K562 (cell line): ENCODE data around the gene ARHGAP24. TPM values are rescaled to one million over a fixed set of nuclear protein-coding genes. Genes with fewer than 3 reads are reported as not detected.

Experiments
- ATAC-seq: fragments of 200-7000 bp; cut with Tn5 transposase; 3 replicates; pipeline ENCODE4 v1.9.1; 2020; ENCODE audit warnings: moderate library complexity
- BruUV-seq: library from RNA; stranded (reverse); fragments of 400-500 nt; replicated peaks from 2 replicates; lab custom pipeline; 2021; lab: Mats Ljungman, UMichigan
- CTCF ChIA-PET: fragments of 300-600 bp; formaldehyde crosslinking; extraction: SDS; loops from one replicate; lab custom pipeline; 2021; ENCODE audit warnings: low intra/inter-chr PET ratio; lab: Yijun Ruan, JAX
- POLR2A ChIA-PET: fragments of 300-600, 350-650 bp; sonication (Branson Sonifier 250); formaldehyde crosslinking; extraction: SDS; loops from one replicate; lab custom pipeline; 2021; ENCODE audit warnings: antibody characterized with exemption, inconsistent platforms; lab: Yijun Ruan, JAX
- DNase-seq, 4 experiments: peaks; one replicate each; pipeline versions ENCODE4 v3.0.0 to v3.0.0-alpha.2; 2011 to 2018; ENCODE audit warnings: low spot score in 3 of 4, mixed read lengths in 3 of 4; ENCODE audit errors: extremely low read depth in 1 of 4
- FAIRE-seq: peaks from 2 replicates; lab custom pipeline; 2011; peaks lifted over from hg19 to GRCh38; lab: Jason Lieb, UNC
- H2AFZ ChIP-seq: 2 replicates; pipeline ENCODE4 v1.6.0; 2011; ENCODE audit warnings: low read depth, low read length, control low read depth, inconsistent platforms
- H3K27ac ChIP-seq: fragments of 200-600 bp; 3 replicates; pipeline ENCODE4 v1.8.0; 2011; ENCODE audit warnings: low read depth, mild to moderate bottlenecking, control low read depth, inconsistent platforms, low read length, moderate library complexity, mixed read lengths; ENCODE audit errors: extremely low read depth
- H3K27me3 ChIP-seq, 2 experiments: fragments of 300-600 bp in 1 of 2; 2 replicates in 1 of 2; 3 replicates in 1 of 2; pipeline versions ENCODE4 v1.6.0 to v1.8.0; 2011; ENCODE audit warnings: inconsistent platforms in 2 of 2, low read length in 2 of 2, mild to moderate bottlenecking in 1 of 2, mixed read lengths in 1 of 2, moderate library complexity in 1 of 2; ENCODE audit not compliant: control insufficient read depth in 2 of 2, insufficient read depth in 2 of 2
- H3K36me3 ChIP-seq: fragments of 300-600 bp; 3 replicates; pipeline ENCODE4 v1.8.0; 2011; ENCODE audit warnings: mild to moderate bottlenecking, low read length, inconsistent platforms; ENCODE audit not compliant: control insufficient read depth, insufficient read depth
- H3K4me1 ChIP-seq, 2 experiments: fragments of 200-600 bp in 1 of 2; replicated peaks in 1 of 2; 2 replicates in 1 of 2; 3 replicates in 1 of 2; pipeline versions ENCODE4 v1.5.1 to v1.8.0; 2011; ENCODE audit warnings: inconsistent platforms in 2 of 2, low read length in 2 of 2, mild to moderate bottlenecking in 1 of 2, mixed read lengths in 1 of 2, moderate library complexity in 1 of 2; ENCODE audit not compliant: control insufficient read depth in 2 of 2, insufficient read depth in 2 of 2
- H3K4me2 ChIP-seq: 2 replicates; pipeline ENCODE4 v1.6.1; 2011; ENCODE audit warnings: low read length, control low read depth, inconsistent platforms, mixed read lengths; ENCODE audit not compliant: insufficient read depth
- H3K4me3 ChIP-seq: fragments of 200-600 bp; sonication (generic), shearing (Covaris generic); 2 replicates; pipeline ENCODE4 v1.5.1; 2016; ENCODE audit warnings: control low read depth, inconsistent platforms
- H3K79me2 ChIP-seq: fragments of 200-600 bp; 3 replicates; pipeline ENCODE4 v1.8.0; 2011; ENCODE audit warnings: low read length, inconsistent platforms; ENCODE audit not compliant: control insufficient read depth, insufficient read depth
- H3K9ac ChIP-seq, 2 experiments: 2 replicates each; pipeline versions ENCODE4 v1.6.0 to v1.6.1; 2011; ENCODE audit warnings: low read depth in 2 of 2, low read length in 2 of 2, control low read depth in 1 of 2, inconsistent platforms in 1 of 2, mild to moderate bottlenecking in 1 of 2, mixed read lengths in 1 of 2; ENCODE audit not compliant: insufficient read depth in 1 of 2
- H3K9me1 ChIP-seq: one replicate; pipeline ENCODE4 v1.6.0; 2011; ENCODE audit warnings: inconsistent platforms, mild to moderate bottlenecking, low read length, moderate library complexity; ENCODE audit not compliant: control insufficient read depth, insufficient read depth
- H3K9me3 ChIP-seq: replicated peaks from 2 replicates; pipeline ENCODE4 v1.5.1; 2011; ENCODE audit warnings: low read depth, low read length, inconsistent platforms; ENCODE audit not compliant: control insufficient read depth, insufficient read depth
- H4K20me1 ChIP-seq: replicated peaks from 2 replicates; pipeline ENCODE4 v1.6.1; 2011; ENCODE audit warnings: low read length, inconsistent platforms, mixed read lengths; ENCODE audit not compliant: control insufficient read depth, insufficient read depth
- CEBPB ChIP-seq: fragments of 450-650 bp; IDR thresholded peaks from 2 replicates; pipeline ENCODE4 v1.6.1; 2016; ENCODE audit warnings: missing genetic modification characterization, missing compliant biosample characterization
- RFX5 ChIP-seq: IDR thresholded peaks from 2 replicates; pipeline ENCODE4 v1.6.1; 2011; ENCODE audit warnings: low read depth, mild to moderate bottlenecking, improper control_type of control experiment, low read length
- STAG1 ChIP-seq: sonication (generic); formaldehyde crosslinking; IDR thresholded peaks from 2 replicates; pipeline ENCODE4 v1.5.0; 2020; ENCODE audit warnings: missing genetic modification reagents, borderline replicate concordance
- WGBS: fragments of 100-300 bp; shearing (Covaris generic); methylation state at CpG from one replicate; pipeline ENCODE4 v1.1.6; 2016; ENCODE audit warnings: low coverage, mixed read lengths; ENCODE audit not compliant: insufficient coverage; ENCODE audit errors: missing lambda C conversion rate; 5-methylcytosine and 5-hydroxymethylcytosine counted together
- in situ Hi-C: fragments of 300-500 bp; cut with MboI; formaldehyde crosslinking; loops from 4 replicates; pipeline ENCODE4 v1.15.0; 2018; ENCODE audit warnings: inconsistent platforms, mixed read lengths
- intact Hi-C: fragments of 100-400 bp; cut with micrococcal nuclease; formaldehyde crosslinking; loops from 2 replicates; pipeline ENCODE4 v1.14.2; 2022
- polyA plus RNA-seq, 8 experiments: library from polyadenylated mRNA; depleted of rRNA in 4 of 8; stranded (reverse) in 5 of 8; unstranded in 3 of 8; fragments of >200 nt; fragmentation: Nextera tagmentation in 2 of 8; fragmentation: Illumina TruSeq in 1 of 8; extraction: Ambion mirVana in 2 of 8; extraction: Trizol in 1 of 8; gene quantifications; 2 replicates each; pipeline versions ENCODE4 v1.2.1 to v1.2.3, GENCODE V29; 2011 to 2014; ENCODE audit warnings: inconsistent platforms in 1 of 8, missing spikeins in 1 of 8
- total RNA-seq, 7 experiments: library from RNA; depleted of rRNA in 6 of 7; stranded (reverse); fragments of >200 nt in 6 of 7; fragmentation: Illumina TruSeq in 2 of 7; extraction: Trizol in 2 of 7; gene quantifications; 2 replicates each; pipeline versions ENCODE4 v1.2.1 to v1.2.3, GENCODE V29; 2011 to 2021; ENCODE audit warnings: low replicate concordance in 1 of 7
- TF ChIP-seq, protein P1 (sequence below), 2 experiments: fragments of 450-650 bp in 1 of 2; sonication (generic) in 1 of 2; formaldehyde crosslinking; conservative IDR thresholded peaks; 2 replicates each; pipeline versions ENCODE4 v1.4.0 to v1.8.1; 2020 to 2022; ENCODE audit warnings: mild to moderate bottlenecking in 1 of 2, missing genetic modification reagents in 1 of 2
- TF ChIP-seq, protein P2 (sequence below): sonication (generic); formaldehyde crosslinking; IDR thresholded peaks from 2 replicates; pipeline ENCODE4 v1.9.0; 2022; ENCODE audit warnings: mild to moderate bottlenecking, missing genetic modification reagents
- TF ChIP-seq, protein P3 (sequence below), 2 experiments: fragments of 450-650 bp; formaldehyde crosslinking in 1 of 2; IDR thresholded peaks; 2 replicates each; pipeline versions ENCODE4 v1.4.0 to v1.6.1; 2014 to 2020; ENCODE audit warnings: mild to moderate bottlenecking in 2 of 2, borderline replicate concordance in 1 of 2, low read depth in 1 of 2
- TF ChIP-seq, protein P4 (sequence below): sonication (generic); formaldehyde crosslinking; IDR thresholded peaks from 2 replicates; pipeline ENCODE4 v1.8.0; 2022; ENCODE audit warnings: mild to moderate bottlenecking, missing genetic modification reagents
- TF ChIP-seq, protein P5 (sequence below), 2 experiments: fragments of 450-650 bp in 1 of 2; IDR thresholded peaks; 2 replicates each; pipeline ENCODE4 v1.6.1; 2011 to 2017; ENCODE audit warnings: low read depth in 2 of 2, antibody characterized with exemption in 1 of 2, borderline replicate concordance in 1 of 2, low read length in 1 of 2, mild to moderate bottlenecking in 1 of 2, mixed read lengths in 1 of 2; ENCODE audit not compliant: control insufficient read depth in 1 of 2

ARHGAP24 gene
- total and polyA plus RNA-seq, 9 of the 15 experiments (the other 6 are each of a cell fraction or from before 2014, with no cell fraction given), result 8.0 to 22.6 (median 14.0) TPM

DNA sequence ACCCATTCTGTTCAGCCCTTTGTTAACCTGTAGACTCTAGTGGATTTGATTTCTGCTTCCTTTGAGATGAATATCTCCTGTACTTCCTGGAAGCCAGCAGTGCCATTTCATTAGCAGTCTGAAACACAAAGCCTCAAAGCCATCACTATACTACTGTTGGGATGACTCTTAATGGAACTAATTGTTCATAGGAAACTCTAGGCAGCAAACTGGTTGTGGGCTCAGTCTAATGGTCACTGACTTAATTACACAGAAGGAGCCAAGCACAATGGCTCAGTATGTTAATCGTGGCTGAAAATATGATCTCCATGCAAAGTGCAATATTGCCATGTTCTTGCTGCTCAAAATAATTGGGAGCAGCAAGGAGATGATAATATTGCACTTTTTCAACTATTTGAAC, 262.3 kb downstream of the ARHGAP24 start:
- no peaks in the 10 kb centered on the region for H3K9me1 ChIP-seq
- BruUV-seq, result no TSS peak
- H3K9ac ChIP-seq, result no peak overlapping the region
- ChIA-PET POLR2A (interaction anchor here (1.1 kb wide), 1 partner anchor 11 kb away, joined by 3 read pairs; no protein-coding TSS in a partner anchor), CTCF (no interaction called here)
- WGBS, result 57% methylated on average over 1 of the region's 1 CpG
- in situ Hi-C loops (no loop called here), intact Hi-C loops (no loop called here)
- no peaks in the 10 kb centered on the region for H3K27me3 ChIP-seq
- no peak overlapping the region for H3K4me2 ChIP-seq
- no peaks in the 10 kb centered on the region for H3K9me3 ChIP-seq
- H3K4me3 ChIP-seq, result no peak overlapping the region
- no peaks in the 10 kb centered on the region; the same call in 1 of the 2 replicates for H4K20me1 ChIP-seq
- H3K79me2 ChIP-seq, result no peaks in the 10 kb centered on the region
- DNase-seq (no peak), ATAC-seq (no peak), FAIRE-seq (peak; percentile 11)
- H3K27ac ChIP-seq, result no peak overlapping the region
- H3K36me3 ChIP-seq, result no peaks in the 10 kb centered on the region
- H3K4me1 ChIP-seq, result peaks cover 0 to 5% of the 10 kb centered on the region in 2 experiments; a peak in 4 of 5 replicates
- H2AFZ ChIP-seq, result no peak overlapping the region
- TF ChIP-seq, protein P1, sequence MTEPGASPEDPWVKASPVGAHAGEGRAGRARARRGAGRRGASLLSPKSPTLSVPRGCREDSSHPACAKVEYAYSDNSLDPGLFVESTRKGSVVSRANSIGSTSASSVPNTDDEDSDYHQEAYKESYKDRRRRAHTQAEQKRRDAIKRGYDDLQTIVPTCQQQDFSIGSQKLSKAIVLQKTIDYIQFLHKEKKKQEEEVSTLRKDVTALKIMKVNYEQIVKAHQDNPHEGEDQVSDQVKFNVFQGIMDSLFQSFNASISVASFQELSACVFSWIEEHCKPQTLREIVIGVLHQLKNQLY (CRISPR knock-in tag; conservative IDR thresholded peaks at IDR 0.05), result no peak
- TF ChIP-seq, protein P2, sequence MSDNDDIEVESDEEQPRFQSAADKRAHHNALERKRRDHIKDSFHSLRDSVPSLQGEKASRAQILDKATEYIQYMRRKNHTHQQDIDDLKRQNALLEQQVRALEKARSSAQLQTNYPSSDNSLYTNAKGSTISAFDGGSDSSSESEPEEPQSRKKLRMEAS, result no peak
- TF ChIP-seq STAG1 (CRISPR knock-in tag) (no peak), CEBPB (tag) (no peak), RFX5 (no peak)
- TF ChIP-seq, protein P3, sequence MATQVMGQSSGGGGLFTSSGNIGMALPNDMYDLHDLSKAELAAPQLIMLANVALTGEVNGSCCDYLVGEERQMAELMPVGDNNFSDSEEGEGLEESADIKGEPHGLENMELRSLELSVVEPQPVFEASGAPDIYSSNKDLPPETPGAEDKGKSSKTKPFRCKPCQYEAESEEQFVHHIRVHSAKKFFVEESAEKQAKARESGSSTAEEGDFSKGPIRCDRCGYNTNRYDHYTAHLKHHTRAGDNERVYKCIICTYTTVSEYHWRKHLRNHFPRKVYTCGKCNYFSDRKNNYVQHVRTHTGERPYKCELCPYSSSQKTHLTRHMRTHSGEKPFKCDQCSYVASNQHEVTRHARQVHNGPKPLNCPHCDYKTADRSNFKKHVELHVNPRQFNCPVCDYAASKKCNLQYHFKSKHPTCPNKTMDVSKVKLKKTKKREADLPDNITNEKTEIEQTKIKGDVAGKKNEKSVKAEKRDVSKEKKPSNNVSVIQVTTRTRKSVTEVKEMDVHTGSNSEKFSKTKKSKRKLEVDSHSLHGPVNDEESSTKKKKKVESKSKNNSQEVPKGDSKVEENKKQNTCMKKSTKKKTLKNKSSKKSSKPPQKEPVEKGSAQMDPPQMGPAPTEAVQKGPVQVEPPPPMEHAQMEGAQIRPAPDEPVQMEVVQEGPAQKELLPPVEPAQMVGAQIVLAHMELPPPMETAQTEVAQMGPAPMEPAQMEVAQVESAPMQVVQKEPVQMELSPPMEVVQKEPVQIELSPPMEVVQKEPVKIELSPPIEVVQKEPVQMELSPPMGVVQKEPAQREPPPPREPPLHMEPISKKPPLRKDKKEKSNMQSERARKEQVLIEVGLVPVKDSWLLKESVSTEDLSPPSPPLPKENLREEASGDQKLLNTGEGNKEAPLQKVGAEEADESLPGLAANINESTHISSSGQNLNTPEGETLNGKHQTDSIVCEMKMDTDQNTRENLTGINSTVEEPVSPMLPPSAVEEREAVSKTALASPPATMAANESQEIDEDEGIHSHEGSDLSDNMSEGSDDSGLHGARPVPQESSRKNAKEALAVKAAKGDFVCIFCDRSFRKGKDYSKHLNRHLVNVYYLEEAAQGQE (IDR thresholded peaks at IDR 0.05; ENCODE audit: borderline replicate concordance), result no peak
- TF ChIP-seq, protein P3 (CRISPR knock-in tag; IDR thresholded peaks at IDR 0.05; ENCODE audit: low read depth), result no peak
- TF ChIP-seq, protein P4, sequence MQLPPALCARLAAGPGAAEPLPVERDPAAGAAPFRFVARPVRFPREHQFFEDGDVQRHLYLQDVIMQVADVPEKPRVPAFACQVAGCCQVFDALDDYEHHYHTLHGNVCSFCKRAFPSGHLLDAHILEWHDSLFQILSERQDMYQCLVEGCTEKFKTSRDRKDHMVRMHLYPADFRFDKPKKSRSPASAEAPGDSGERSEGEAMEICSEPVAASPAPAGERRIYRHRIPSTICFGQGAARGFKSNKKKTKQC (CRISPR knock-in tag), result no peak
- TF ChIP-seq, protein P5, sequence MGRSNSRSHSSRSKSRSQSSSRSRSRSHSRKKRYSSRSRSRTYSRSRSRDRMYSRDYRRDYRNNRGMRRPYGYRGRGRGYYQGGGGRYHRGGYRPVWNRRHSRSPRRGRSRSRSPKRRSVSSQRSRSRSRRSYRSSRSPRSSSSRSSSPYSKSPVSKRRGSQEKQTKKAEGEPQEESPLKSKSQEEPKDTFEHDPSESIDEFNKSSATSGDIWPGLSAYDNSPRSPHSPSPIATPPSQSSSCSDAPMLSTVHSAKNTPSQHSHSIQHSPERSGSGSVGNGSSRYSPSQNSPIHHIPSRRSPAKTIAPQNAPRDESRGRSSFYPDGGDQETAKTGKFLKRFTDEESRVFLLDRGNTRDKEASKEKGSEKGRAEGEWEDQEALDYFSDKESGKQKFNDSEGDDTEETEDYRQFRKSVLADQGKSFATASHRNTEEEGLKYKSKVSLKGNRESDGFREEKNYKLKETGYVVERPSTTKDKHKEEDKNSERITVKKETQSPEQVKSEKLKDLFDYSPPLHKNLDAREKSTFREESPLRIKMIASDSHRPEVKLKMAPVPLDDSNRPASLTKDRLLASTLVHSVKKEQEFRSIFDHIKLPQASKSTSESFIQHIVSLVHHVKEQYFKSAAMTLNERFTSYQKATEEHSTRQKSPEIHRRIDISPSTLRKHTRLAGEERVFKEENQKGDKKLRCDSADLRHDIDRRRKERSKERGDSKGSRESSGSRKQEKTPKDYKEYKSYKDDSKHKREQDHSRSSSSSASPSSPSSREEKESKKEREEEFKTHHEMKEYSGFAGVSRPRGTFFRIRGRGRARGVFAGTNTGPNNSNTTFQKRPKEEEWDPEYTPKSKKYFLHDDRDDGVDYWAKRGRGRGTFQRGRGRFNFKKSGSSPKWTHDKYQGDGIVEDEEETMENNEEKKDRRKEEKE (IDR thresholded peaks at IDR 0.05; ENCODE audit: borderline replicate concordance in 1 of 2, control insufficient read depth in 1 of 2, low read depth in 2 of 2, low read length in 1 of 2), result no peak
